Measurements from ENCODE around the gene JPH3. TPM values are rescaled to one million over a fixed set of nuclear protein-coding genes. Genes with fewer than 3 reads are reported as not detected.
A peak's percentile ranks its signal among the peaks of the same experiment; 100 is the strongest.

Gene JPH3
- total and polyA plus RNA-seq, 10 donors: 0.03 TPM; not detected in 9

- Histone ChIP-seq H3K4me1 (peaks cover 4 to 20% (median 17%) of the 10 kb centered on the region in 6 donors), H3K27ac (no peak overlapping the region), H3K9me3 (no peaks in the 10 kb centered on the region), H3K4me3 (no peak overlapping the region), H3K27me3 (replicated peaks in 1 of 7) (peaks cover 0 to 21% (median 0%) of the 10 kb centered on the region in 7 donors), H3K36me3 (peaks cover 0 to 52% (median 12%) of the 10 kb centered on the region in 6 donors)
- no peak for TF ChIP-seq POLR2AphosphoS5 (IDR thresholded peaks at IDR 0.05)
- no peak for TF ChIP-seq POLR2A (IDR thresholded peaks at IDR 0.05)
- TF ChIP-seq CTCF (IDR thresholded peaks at IDR 0.05 in 8 of 11, conservative IDR thresholded peaks at IDR 0.05 in 3 of 11): no peak
- no peak for DNase-seq
- intact Hi-C loops (cut with DNase I; ENCODE audit: low total_unique reads): no loop called here
- WGBS, 5 donors: 84 to 94% (median 90%) methylated on average over 17 to 20 of the region's 20 CpGs
These were observed 92.3 kb downstream of the JPH3 start for GRCh38 chr16:87694441-87695125.

GRCh38 chr16:87695534-87695933 is 93.2 kb downstream of the JPH3 start:
- Histone ChIP-seq H3K27ac (no peak overlapping the region), H3K4me3 (no peak overlapping the region), H3K9me3 (no peaks in the 10 kb centered on the region), H3K4me1 (peaks cover 4 to 26% (median 20%) of the 10 kb centered on the region in 6 donors), H3K27me3 (replicated peaks in 1 of 7) (peaks cover 0 to 12% (median 0%) of the 10 kb centered on the region in 7 donors), H3K36me3 (peaks cover 0 to 60% (median 12%) of the 10 kb centered on the region in 6 donors)
- intact Hi-C loops (cut with DNase I; ENCODE audit: low total_unique reads): no loop called here
- 92 to 97% (median 96%) methylated on average over 7 to 12 of the region's 12 CpGs for WGBS, 5 donors
- TF ChIP-seq CTCF (IDR thresholded peaks at IDR 0.05 in 8 of 11, conservative IDR thresholded peaks at IDR 0.05 in 3 of 11) (no peak), POLR2AphosphoS5 (IDR thresholded peaks at IDR 0.05) (peak in 1 of 3 donors; percentile 10), POLR2A (IDR thresholded peaks at IDR 0.05) (no peak)
- no peak for DNase-seq

- intact Hi-C loops (cut with DNase I; ENCODE audit: low total_unique reads): no loop called here
- no peak overlapping the region for H3K4me3 ChIP-seq
- peaks cover 4 to 37% (median 30%) of the 10 kb centered on the region in 6 donors for H3K4me1 ChIP-seq
- H3K36me3 ChIP-seq: peaks cover 0 to 69% (median 12%) of the 10 kb centered on the region in 6 donors
- 82 to 93% (median 88%) methylated on average over 17 to 18 of the region's 18 CpGs for WGBS, 5 donors
- H3K27ac ChIP-seq: no peak overlapping the region
- no peaks in the 10 kb centered on the region for H3K9me3 ChIP-seq
- no peaks in the 10 kb centered on the region for H3K27me3 ChIP-seq (replicated peaks in 1 of 7)
- TF ChIP-seq POLR2AphosphoS5 (IDR thresholded peaks at IDR 0.05): peak in 1 of 3 donors; percentile 18
- TF ChIP-seq POLR2A (IDR thresholded peaks at IDR 0.05): no peak
- DNase-seq: no peak
These were observed 94.4 kb downstream of the JPH3 start for GRCh38 chr16:87696726-87697125.

GRCh38 chr16:87697256-87697655 is 94.9 kb downstream of the JPH3 start:
- DNase-seq: no peak
- no peaks in the 10 kb centered on the region for H3K9me3 ChIP-seq
- H3K36me3 ChIP-seq: peaks cover 0 to 74% (median 12%) of the 10 kb centered on the region in 6 donors
- H3K27me3 ChIP-seq (replicated peaks in 1 of 7): no peaks in the 10 kb centered on the region
- H3K27ac ChIP-seq: no peak overlapping the region
- intact Hi-C loops (cut with DNase I; ENCODE audit: low total_unique reads): no loop called here
- peaks cover 4 to 42% (median 35%) of the 10 kb centered on the region in 6 donors for H3K4me1 ChIP-seq
- TF ChIP-seq CTCF (IDR thresholded peaks at IDR 0.05 in 8 of 11, conservative IDR thresholded peaks at IDR 0.05 in 3 of 11): no peak
- TF ChIP-seq POLR2A (IDR thresholded peaks at IDR 0.05): no peak
- no peak for TF ChIP-seq POLR2AphosphoS5 (IDR thresholded peaks at IDR 0.05)
- no peak overlapping the region for H3K4me3 ChIP-seq
- WGBS, 5 donors: 91 to 98% (median 97%) methylated on average over 16 to 21 of the region's 21 CpGs
